HL-60 (cell line): Measurements from ENCODE around the gene EEF1G.

Experiments
- CTCF ChIP-seq: IDR thresholded peaks from one replicate; pipeline ENCODE4 v1.5.1; 2011; ENCODE audit warnings: low read length, control low read depth, inconsistent platforms; ENCODE audit not compliant: insufficient read depth
- REST ChIP-seq: IDR thresholded peaks from 2 replicates; pipeline ENCODE4 v1.6.1; 2012; ENCODE audit warnings: low read depth; ENCODE audit not compliant: insufficient replicate concordance

GRCh38 chr11:62567018-62567633 is 6.6 kb downstream of the EEF1G start:
- TF ChIP-seq CTCF (no peak), REST (no peak)
